HG02678 (cell line): ENCODE measurements around the gene CNN2.

Source experiments
- ATAC-seq: cut with Tn5 transposase; IDR thresholded peaks from one replicate; pipeline ENCODE4 v1.9.1; 2021; ENCODE audit warnings: mild to moderate bottlenecking, moderate library complexity; ENCODE audit not compliant: unreplicated experiment

Gene CNN2

GRCh38 chr19:1064661-1065605 is 38.5 kb downstream of the CNN2 start:
- peak; percentile 30 for ATAC-seq

GRCh38 chr19:1065606-1066109 is 39.2 kb downstream of the CNN2 start:
- ATAC-seq, result no peak

- ATAC-seq, result no peak
Measured at GRCh38 chr19:1066251-1066747, 39.9 kb downstream of the CNN2 start.

GRCh38 chr19:1066748-1067340 is 40.4 kb downstream of the CNN2 start, which contains the start of gene ARHGAP45:
TSS of gene ARHGAP45 (plus strand) at chr19:1067167. CDS start at chr19:1067406, 239 bp downstream.
- ATAC-seq, result peak; percentile 47

- ATAC-seq, result peak; percentile 29
Measured at GRCh38 chr19:1067341-1067957, 41.0 kb downstream of the CNN2 start.

- no peak for ATAC-seq
Measured at GRCh38 chr19:1068009-1069001, 41.9 kb downstream of the CNN2 start.

- no peak for ATAC-seq
Measured at GRCh38 chr19:1069009-1069779, 42.8 kb downstream of the CNN2 start.

- ATAC-seq, result no peak
Measured at GRCh38 chr19:1070576-1070930, 44.1 kb downstream of the CNN2 start.

- no peak for ATAC-seq
Measured at GRCh38 chr19:1070931-1071791, 44.8 kb downstream of the CNN2 start.

- no peak for ATAC-seq
Measured at GRCh38 chr19:1072371-1073015, 46.1 kb downstream of the CNN2 start.

- ATAC-seq, result no peak
Measured at GRCh38 chr19:1073063-1073955, 46.9 kb downstream of the CNN2 start.

GRCh38 chr19:1073956-1074517 is 47.6 kb downstream of the CNN2 start:
- no peak for ATAC-seq

GRCh38 chr19:1074544-1075283 is 48.3 kb downstream of the CNN2 start:
- ATAC-seq, result peak; percentile 45

- ATAC-seq, result no peak
Measured at GRCh38 chr19:1076046-1076386, 49.6 kb downstream of the CNN2 start.

GRCh38 chr19:1076951-1077350 is 50.5 kb downstream of the CNN2 start:
- ATAC-seq, result peak; percentile 61

- ATAC-seq, result no peak
Measured at GRCh38 chr19:1079566-1080111, 53.2 kb downstream of the CNN2 start.
